ENCODE results near the gene MBIP.

DNA sequence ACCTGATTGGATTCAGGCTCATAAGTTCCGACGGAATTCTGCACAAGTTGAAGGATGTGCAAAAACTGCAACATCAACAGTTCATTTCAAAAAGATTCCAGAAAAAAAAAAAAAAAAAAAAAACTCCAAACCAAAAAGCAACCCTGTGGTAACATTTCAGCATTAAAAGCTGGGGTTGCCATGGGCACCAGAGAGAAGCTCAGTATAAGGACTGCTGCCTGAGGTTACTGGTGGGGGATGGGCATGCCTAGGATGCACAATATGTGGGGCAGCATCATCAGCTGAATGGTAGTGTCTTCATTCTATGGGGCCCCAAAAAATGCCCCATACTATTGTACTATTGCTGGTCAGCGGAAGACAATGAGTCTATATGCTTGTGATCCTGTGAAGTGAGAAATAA lies 44.7 kb downstream of the MBIP start:
- no peak for TF ChIP-seq ZNF184 (tag by site-specific recombination; IDR thresholded peaks at IDR 0.05)
- TF ChIP-seq, protein P1, sequence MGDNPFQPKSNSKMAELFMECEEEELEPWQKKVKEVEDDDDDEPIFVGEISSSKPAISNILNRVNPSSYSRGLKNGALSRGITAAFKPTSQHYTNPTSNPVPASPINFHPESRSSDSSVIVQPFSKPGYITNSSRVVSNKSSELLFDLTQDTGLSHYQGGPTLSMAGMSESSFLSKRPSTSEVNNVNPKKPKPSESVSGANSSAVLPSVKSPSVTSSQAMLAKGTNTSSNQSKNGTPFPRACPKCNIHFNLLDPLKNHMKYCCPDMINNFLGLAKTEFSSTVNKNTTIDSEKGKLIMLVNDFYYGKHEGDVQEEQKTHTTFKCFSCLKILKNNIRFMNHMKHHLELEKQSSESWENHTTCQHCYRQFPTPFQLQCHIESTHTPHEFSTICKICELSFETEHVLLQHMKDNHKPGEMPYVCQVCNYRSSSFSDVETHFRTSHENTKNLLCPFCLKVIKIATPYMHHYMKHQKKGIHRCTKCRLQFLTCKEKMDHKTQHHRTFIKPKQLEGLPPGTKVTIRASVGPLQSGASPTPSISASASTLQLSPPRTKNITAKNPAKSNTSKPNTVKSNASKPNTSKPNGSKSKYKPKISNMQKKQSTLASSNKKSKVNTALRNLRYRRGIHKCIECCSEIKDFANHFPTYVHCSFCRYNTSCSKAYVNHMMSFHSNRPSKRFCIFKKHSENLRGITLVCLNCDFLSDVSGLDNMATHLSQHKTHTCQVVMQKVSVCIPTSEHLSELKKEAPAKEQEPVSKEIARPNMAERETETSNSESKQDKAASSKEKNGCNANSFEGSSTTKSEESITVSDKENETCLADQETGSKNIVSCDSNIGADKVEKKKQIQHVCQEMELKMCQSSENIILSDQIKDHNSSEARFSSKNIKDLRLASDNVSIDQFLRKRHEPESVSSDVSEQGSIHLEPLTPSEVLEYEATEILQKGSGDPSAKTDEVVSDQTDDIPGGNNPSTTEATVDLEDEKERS (tag by site-specific recombination; IDR thresholded peaks at IDR 0.05), result no peak
- no peak for TF ChIP-seq GLIS1 (tag by site-specific recombination; IDR thresholded peaks at IDR 0.05)
